GM12878 (cell line): ENCODE results near the gene IGFBP1. TPM values are rescaled to one million over a fixed set of nuclear protein-coding genes. Genes with fewer than 3 reads are reported as not detected.

Source experiments
- ATAC-seq: fragments of 200-7000 bp; cut with Tn5 transposase; 3 replicates; pipeline ENCODE4 v1.9.1; 2020; ENCODE audit warnings: mild to moderate bottlenecking, moderate library complexity
- BruUV-seq: library from RNA; stranded (reverse); fragments of 400-500 nt; replicated peaks from 2 replicates; lab custom pipeline; 2021; lab: Mats Ljungman, UMichigan
- CTCF ChIA-PET: fragments of 300-600 bp; sonication (Branson Sonifier 250); formaldehyde crosslinking; extraction: SDS; loops from one replicate; lab custom pipeline; 2021; ENCODE audit warnings: inconsistent platforms; lab: Yijun Ruan, JAX
- POLR2A ChIA-PET: fragments of 350-600 bp; formaldehyde crosslinking; extraction: SDS; loops from one replicate; lab custom pipeline; 2021; ENCODE audit warnings: inconsistent platforms; lab: Charles Lee
- RAD21 ChIA-PET: fragments of 300-600 bp; sonication (Branson Sonifier 250); formaldehyde crosslinking; loops from one replicate; lab custom pipeline; 2023; ENCODE audit warnings: antibody characterized with exemption; ENCODE audit not compliant: unreplicated experiment; lab: Charles Lee
- SMC1A ChIA-PET: fragments of 300-600 bp; sonication (Branson Sonifier 250); formaldehyde crosslinking; loops from one replicate; lab custom pipeline; 2023; ENCODE audit not compliant: unreplicated experiment, uncharacterized antibody; lab: Charles Lee
- DNase-seq: peaks from one replicate; pipeline ENCODE4 v3.0.0-alpha.2; 2011; ENCODE audit warnings: low read depth, low spot score
- FAIRE-seq: peaks from 3 replicates; lab custom pipeline; 2011; peaks lifted over from hg19 to GRCh38; lab: Jason Lieb, UNC
- H2AFZ ChIP-seq: 2 replicates; pipeline ENCODE4 v1.6.0; 2011; ENCODE audit warnings: low read depth, low read length, control low read depth; ENCODE audit not compliant: control insufficient read depth
- H3K27ac ChIP-seq: 2 replicates; pipeline ENCODE4 v1.5.1; 2011; ENCODE audit warnings: control low read depth; ENCODE audit not compliant: control insufficient read depth, insufficient read depth
- H3K27me3 ChIP-seq, 2 experiments: replicated peaks in 1 of 2; 2 replicates each; pipeline versions ENCODE4 v1.6.0 to v1.6.1; 2011; ENCODE audit warnings: low read length in 1 of 2; ENCODE audit not compliant: control insufficient read depth in 2 of 2, insufficient read depth in 2 of 2
- H3K36me3 ChIP-seq, 2 experiments: 2 replicates each; pipeline ENCODE4 v1.5.1; 2011; ENCODE audit warnings: low read length in 1 of 2; ENCODE audit not compliant: control insufficient read depth in 2 of 2, insufficient read depth in 2 of 2
- H3K4me1 ChIP-seq: 2 replicates; pipeline ENCODE4 v1.6.1; 2011; ENCODE audit warnings: mild to moderate bottlenecking, low read length, moderate library complexity, mixed read lengths; ENCODE audit not compliant: control insufficient read depth, insufficient read depth
- H3K4me2 ChIP-seq: 2 replicates; pipeline ENCODE4 v1.6.0; 2011; ENCODE audit warnings: control low read depth; ENCODE audit not compliant: control insufficient read depth, insufficient read depth
- H3K4me3 ChIP-seq: fragments of 200-600 bp; sonication (generic); 2 replicates; pipeline ENCODE4 v1.5.1; 2016
- H3K79me2 ChIP-seq: 2 replicates; pipeline ENCODE4 v1.6.0; 2011; ENCODE audit warnings: low read length; ENCODE audit not compliant: control insufficient read depth, insufficient read depth
- H3K9ac ChIP-seq: 2 replicates; pipeline ENCODE4 v1.8.0; 2011; ENCODE audit warnings: low read length, control low read depth, mixed read lengths; ENCODE audit not compliant: control insufficient read depth, insufficient read depth
- H3K9me3 ChIP-seq: replicated peaks from 3 replicates; pipeline ENCODE4 v1.5.1; 2011; ENCODE audit warnings: mild to moderate bottlenecking, low read length; ENCODE audit not compliant: control insufficient read depth, insufficient read depth
- H4K20me1 ChIP-seq: 2 replicates; pipeline ENCODE4 v1.6.0; 2011; ENCODE audit not compliant: control insufficient read depth, insufficient read depth
- BCL11A ChIP-seq: IDR thresholded peaks from 2 replicates; pipeline ENCODE4 v1.6.1; 2011; ENCODE audit warnings: low read depth, low read length
- IKZF2 ChIP-seq, 2 experiments: fragments of 450-650 bp; IDR thresholded peaks; 2 replicates each; pipeline ENCODE4 v1.6.1; 2017; ENCODE audit warnings: mild to moderate bottlenecking in 2 of 2, moderate library complexity in 2 of 2
- RELA ChIP-seq: fragments of 450-650 bp; IDR thresholded peaks from 2 replicates; pipeline ENCODE4 v1.8.0; 2014; ENCODE audit warnings: borderline replicate concordance; ENCODE audit not compliant: partially characterized antibody
- SMAD1 ChIP-seq: fragments of 450-650 bp; IDR thresholded peaks from 2 replicates; pipeline ENCODE4 v1.6.1; 2018; ENCODE audit warnings: mild to moderate bottlenecking, low read depth; ENCODE audit not compliant: partially characterized antibody
- SPI1 ChIP-seq: IDR thresholded peaks from 2 replicates; pipeline ENCODE4 v1.6.1; 2011; ENCODE audit warnings: low read depth, mild to moderate bottlenecking, low read length, moderate library complexity, borderline replicate concordance; ENCODE audit not compliant: insufficient read depth
- SRF ChIP-seq, 2 experiments: IDR thresholded peaks; 2 replicates each; pipeline ENCODE4 v1.6.1; 2011; ENCODE audit warnings: low read depth in 2 of 2, low read length in 2 of 2, mild to moderate bottlenecking in 1 of 2, moderate library complexity in 1 of 2
- WGBS: methylation state at CpG from one replicate; pipeline ENCODE4 v1.1.6; 2016; ENCODE audit warnings: low lambda C conversion rate; ENCODE audit not compliant: insufficient replicate concordance, insufficient coverage; ENCODE audit errors: missing lambda C conversion rate; 5-methylcytosine and 5-hydroxymethylcytosine counted together
- in situ Hi-C: fragments of 300-500 bp; cut with MboI; formaldehyde crosslinking; loops from 9 replicates; pipeline ENCODE4 v1.14.3; 2018; ENCODE audit warnings: mixed read lengths
- intact Hi-C: fragments of 100-400 bp; cut with micrococcal nuclease; formaldehyde crosslinking; loops from one replicate; pipeline ENCODE4 v1.14.2; 2022; ENCODE audit not compliant: unreplicated experiment
- polyA plus RNA-seq, 11 experiments: library from polyadenylated mRNA; depleted of rRNA in 4 of 11; unstranded in 6 of 11; stranded (reverse) in 5 of 11; fragments of >200 nt; fragmentation: Nextera tagmentation in 4 of 11; fragmentation: Illumina TruSeq in 1 of 11; extraction: Ambion mirVana in 4 of 11; extraction: Trizol in 1 of 11; gene quantifications; 1 replicate in 1 of 11; 2 replicates in 10 of 11; pipeline versions ENCODE4 v1.2.1 to v1.2.3, GENCODE V29; 2011 to 2016; ENCODE audit warnings: inconsistent platforms in 2 of 11, missing spikeins in 2 of 11, low read depth in 1 of 11
- total RNA-seq, 4 experiments: library from RNA; depleted of rRNA in 3 of 4; stranded (reverse); fragments of >200 nt in 3 of 4; fragmentation: Illumina TruSeq in 1 of 4; extraction: Trizol in 1 of 4; gene quantifications; 2 replicates each; pipeline versions ENCODE4 v1.2.1 to v1.2.3, GENCODE V29; 2013 to 2021
- TF ChIP-seq, protein P1 (sequence below): fragments of 450-650 bp; formaldehyde crosslinking; IDR thresholded peaks from 2 replicates; pipeline ENCODE4 v1.5.0; 2022; ENCODE audit warnings: mild to moderate bottlenecking, missing genetic modification characterization
- TF ChIP-seq, protein P2 (sequence below): IDR thresholded peaks from 2 replicates; pipeline ENCODE4 v1.6.1; 2012; ENCODE audit warnings: low read depth, low read length, improper control_type of control experiment
- TF ChIP-seq, protein P3 (sequence below), 3 experiments: IDR thresholded peaks in 2 of 3; conservative IDR thresholded peaks in 1 of 3; 2 replicates each; pipeline ENCODE4 v1.5.1; 2011; ENCODE audit warnings: low read depth in 3 of 3, low read length in 3 of 3, mild to moderate bottlenecking in 3 of 3, control low read depth in 2 of 3, moderate library complexity in 2 of 3, inconsistent platforms in 1 of 3, mixed read lengths in 1 of 3; ENCODE audit not compliant: control insufficient read depth in 2 of 3, insufficient read depth in 1 of 3; ENCODE audit errors: extremely low read depth in 1 of 3

The IGFBP1 gene
- total and polyA plus RNA-seq, 10 of the 15 experiments (the other 5 are each of a cell fraction or from before 2014, with no cell fraction given): 0.13 TPM; not detected in 9

DNA sequence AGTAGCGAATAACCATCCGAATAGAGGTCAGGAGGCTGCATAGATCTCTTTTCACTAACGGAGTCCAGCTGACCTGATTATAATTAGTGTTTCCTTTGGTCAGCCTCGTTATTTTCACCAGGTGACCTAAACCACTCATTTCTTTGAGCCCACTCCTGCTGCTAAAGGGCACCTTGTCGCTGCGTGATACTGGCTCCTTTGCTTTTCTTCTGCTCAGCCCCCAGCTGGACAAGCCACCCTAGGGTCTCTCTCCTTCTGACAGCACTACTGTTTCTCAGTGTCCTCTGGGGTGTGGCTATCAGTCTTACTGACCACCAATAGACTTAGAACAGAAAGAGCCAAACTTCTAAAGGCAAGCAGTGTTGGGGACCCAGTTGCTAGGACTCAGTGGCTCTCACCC is 35.5 kb downstream of the IGFBP1 start:
- Histone ChIP-seq H2AFZ (no peak overlapping the region), H3K36me3 (no peaks in the 10 kb centered on the region), H3K4me1 (no peaks in the 10 kb centered on the region), H3K9ac (no peak overlapping the region), H3K27me3 (peaks cover 0 to 3% of the 10 kb centered on the region in 2 experiments; a peak in 2 of 4 replicates), H4K20me1 (peaks cover 2% of the 10 kb centered on the region; the same call in 1 of the 2 replicates), H3K4me3 (no peak overlapping the region), H3K9me3 (no peaks in the 10 kb centered on the region), H3K79me2 (no peaks in the 10 kb centered on the region), H3K27ac (no peak overlapping the region), H3K4me2 (no peak overlapping the region)
- SMC1A ChIA-PET: interaction anchor here (0.5 to 6.4 kb wide), 20 partner anchors 41 to 1177 kb away, joined by 3 to 130 read pairs (median 6); no protein-coding TSS in a partner anchor
- intact Hi-C loops (loop anchor here (1.0 to 10.0 kb wide), 6 partner anchors 133 to 741 kb away; no protein-coding TSS in a partner anchor), in situ Hi-C loops (no loop called here)
- TF ChIP-seq SMAD1 (no peak), IKZF2 (IDR thresholded peaks at IDR 0.05) (no peak), SPI1 (no peak), SRF (IDR thresholded peaks at IDR 0.05; ENCODE audit: low read depth in 2 of 2, low read length in 2 of 2) (no peak), RELA (no peak), BCL11A (no peak)
- TF ChIP-seq, protein P1, sequence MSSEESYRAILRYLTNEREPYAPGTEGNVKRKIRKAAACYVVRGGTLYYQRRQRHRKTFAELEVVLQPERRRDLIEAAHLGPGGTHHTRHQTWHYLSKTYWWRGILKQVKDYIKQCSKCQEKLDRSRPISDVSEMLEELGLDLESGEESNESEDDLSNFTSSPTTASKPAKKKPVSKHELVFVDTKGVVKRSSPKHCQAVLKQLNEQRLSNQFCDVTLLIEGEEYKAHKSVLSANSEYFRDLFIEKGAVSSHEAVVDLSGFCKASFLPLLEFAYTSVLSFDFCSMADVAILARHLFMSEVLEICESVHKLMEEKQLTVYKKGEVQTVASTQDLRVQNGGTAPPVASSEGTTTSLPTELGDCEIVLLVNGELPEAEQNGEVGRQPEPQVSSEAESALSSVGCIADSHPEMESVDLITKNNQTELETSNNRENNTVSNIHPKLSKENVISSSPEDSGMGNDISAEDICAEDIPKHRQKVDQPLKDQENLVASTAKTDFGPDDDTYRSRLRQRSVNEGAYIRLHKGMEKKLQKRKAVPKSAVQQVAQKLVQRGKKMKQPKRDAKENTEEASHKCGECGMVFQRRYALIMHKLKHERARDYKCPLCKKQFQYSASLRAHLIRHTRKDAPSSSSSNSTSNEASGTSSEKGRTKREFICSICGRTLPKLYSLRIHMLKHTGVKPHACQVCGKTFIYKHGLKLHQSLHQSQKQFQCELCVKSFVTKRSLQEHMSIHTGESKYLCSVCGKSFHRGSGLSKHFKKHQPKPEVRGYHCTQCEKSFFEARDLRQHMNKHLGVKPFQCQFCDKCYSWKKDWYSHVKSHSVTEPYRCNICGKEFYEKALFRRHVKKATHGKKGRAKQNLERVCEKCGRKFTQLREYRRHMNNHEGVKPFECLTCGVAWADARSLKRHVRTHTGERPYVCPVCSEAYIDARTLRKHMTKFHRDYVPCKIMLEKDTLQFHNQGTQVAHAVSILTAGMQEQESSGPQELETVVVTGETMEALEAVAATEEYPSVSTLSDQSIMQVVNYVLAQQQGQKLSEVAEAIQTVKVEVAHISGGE: no peak
- TF ChIP-seq, protein P2, sequence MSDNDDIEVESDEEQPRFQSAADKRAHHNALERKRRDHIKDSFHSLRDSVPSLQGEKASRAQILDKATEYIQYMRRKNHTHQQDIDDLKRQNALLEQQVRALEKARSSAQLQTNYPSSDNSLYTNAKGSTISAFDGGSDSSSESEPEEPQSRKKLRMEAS: no peak
- TF ChIP-seq, protein P3, sequence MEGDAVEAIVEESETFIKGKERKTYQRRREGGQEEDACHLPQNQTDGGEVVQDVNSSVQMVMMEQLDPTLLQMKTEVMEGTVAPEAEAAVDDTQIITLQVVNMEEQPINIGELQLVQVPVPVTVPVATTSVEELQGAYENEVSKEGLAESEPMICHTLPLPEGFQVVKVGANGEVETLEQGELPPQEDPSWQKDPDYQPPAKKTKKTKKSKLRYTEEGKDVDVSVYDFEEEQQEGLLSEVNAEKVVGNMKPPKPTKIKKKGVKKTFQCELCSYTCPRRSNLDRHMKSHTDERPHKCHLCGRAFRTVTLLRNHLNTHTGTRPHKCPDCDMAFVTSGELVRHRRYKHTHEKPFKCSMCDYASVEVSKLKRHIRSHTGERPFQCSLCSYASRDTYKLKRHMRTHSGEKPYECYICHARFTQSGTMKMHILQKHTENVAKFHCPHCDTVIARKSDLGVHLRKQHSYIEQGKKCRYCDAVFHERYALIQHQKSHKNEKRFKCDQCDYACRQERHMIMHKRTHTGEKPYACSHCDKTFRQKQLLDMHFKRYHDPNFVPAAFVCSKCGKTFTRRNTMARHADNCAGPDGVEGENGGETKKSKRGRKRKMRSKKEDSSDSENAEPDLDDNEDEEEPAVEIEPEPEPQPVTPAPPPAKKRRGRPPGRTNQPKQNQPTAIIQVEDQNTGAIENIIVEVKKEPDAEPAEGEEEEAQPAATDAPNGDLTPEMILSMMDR (IDR thresholded peaks at IDR 0.05 in 2 of 3, conservative IDR thresholded peaks at IDR 0.05 in 1 of 3; ENCODE audit: control insufficient read depth in 2 of 3, extremely low read depth in 1 of 3, insufficient read depth in 1 of 3, low read depth in 3 of 3, low read length in 3 of 3): no peak
- DNase-seq (no peak), ATAC-seq (no peak), FAIRE-seq (no peak)
- BruUV-seq: no TSS peak
- POLR2A ChIA-PET: interaction anchor here (0.6 to 1.1 kb wide), 2 partner anchors 231 to 351 kb away, joined by 3 read pairs; no protein-coding TSS in a partner anchor
- 66% methylated on average over 6 of the region's 6 CpGs for WGBS
- RAD21 ChIA-PET: interaction anchor here (0.8 to 4.0 kb wide), 19 partner anchors 12 to 1330 kb away, joined by 3 to 97 read pairs (median 12); no protein-coding TSS in a partner anchor
- CTCF ChIA-PET: interaction anchor here (0.8 to 9.6 kb wide), 32 partner anchors 10 to 1331 kb away, joined by 3 to 127 read pairs (median 9); no protein-coding TSS in a partner anchor
